GM21447 (cell line): Measurements from ENCODE around the gene CLTA.

Experiments
- ATAC-seq: cut with Tn5 transposase; IDR thresholded peaks from one replicate; pipeline ENCODE4 v1.9.1; 2021; ENCODE audit not compliant: unreplicated experiment

CLTA gene

GRCh38 chr9:36190388-36191289, at the start of gene CLTA:
CLTA (plus strand) TSS chr9:36190921; CDS start chr9:36191057, 136 bp downstream.
- peak; percentile 97 for ATAC-seq

- no peak for ATAC-seq
These were observed 49.4 kb upstream of the CLTA start for GRCh38 chr9:36141288-36141687.

- no peak for ATAC-seq
These were observed 49.0 kb upstream of the CLTA start for GRCh38 chr9:36141761-36142160.

DNA sequence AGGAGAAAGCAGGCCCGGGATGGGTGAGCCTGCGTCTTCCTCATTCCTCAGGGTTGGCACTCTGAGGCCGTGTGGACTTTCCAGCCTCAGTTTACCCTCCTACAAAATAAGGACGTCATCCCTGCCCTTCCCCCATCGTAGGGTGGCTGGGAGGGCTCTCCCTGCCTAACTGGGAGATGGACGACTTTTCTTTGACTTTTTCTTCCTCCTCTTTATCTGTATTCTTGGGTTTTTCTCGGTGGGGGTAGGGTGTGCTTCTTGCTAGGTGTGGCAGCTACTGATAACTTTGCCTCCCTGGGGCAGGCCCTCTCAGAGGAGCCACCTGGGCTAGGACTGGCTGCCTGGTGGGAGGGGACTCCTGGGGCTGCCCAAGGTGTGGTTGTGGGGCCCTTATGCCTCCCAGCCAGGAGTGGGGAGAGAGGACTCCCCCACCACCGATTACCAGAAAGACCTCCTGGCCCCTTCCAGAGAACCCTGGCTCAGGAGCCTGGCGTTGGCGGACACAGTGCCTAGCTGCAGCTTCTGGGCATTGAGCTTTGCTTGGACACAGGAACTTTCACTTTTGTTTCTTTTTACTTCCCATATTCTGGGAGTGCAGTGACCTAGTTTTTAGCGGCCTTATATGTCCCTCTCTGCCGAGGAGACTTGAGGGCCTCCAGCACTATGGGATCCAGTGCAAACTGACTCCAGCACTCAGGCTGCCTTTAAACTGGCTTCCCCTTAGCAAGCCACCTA, 48.0 kb upstream of the CLTA start:
- no peak for ATAC-seq

DNA sequence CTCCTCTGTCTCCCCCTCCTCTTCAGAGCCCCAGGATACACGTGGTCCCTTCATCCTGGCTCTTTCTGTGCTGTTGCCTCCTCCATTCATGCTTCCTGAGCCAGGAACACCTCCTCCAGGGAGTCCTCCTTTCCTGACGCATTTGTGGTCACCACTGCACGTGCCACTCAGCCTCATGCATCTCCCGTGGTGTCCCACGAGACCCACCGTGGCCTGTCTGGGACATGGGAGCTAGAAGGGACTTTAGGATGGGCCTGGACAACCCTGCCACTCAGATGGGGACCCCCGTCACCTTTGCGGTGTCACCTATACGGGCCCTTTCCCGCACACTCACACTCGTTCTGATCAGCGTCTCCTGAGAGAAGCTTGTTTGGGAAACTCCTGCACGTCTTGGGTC, 47.5 kb upstream of the CLTA start:
- ATAC-seq = no peak

DNA sequence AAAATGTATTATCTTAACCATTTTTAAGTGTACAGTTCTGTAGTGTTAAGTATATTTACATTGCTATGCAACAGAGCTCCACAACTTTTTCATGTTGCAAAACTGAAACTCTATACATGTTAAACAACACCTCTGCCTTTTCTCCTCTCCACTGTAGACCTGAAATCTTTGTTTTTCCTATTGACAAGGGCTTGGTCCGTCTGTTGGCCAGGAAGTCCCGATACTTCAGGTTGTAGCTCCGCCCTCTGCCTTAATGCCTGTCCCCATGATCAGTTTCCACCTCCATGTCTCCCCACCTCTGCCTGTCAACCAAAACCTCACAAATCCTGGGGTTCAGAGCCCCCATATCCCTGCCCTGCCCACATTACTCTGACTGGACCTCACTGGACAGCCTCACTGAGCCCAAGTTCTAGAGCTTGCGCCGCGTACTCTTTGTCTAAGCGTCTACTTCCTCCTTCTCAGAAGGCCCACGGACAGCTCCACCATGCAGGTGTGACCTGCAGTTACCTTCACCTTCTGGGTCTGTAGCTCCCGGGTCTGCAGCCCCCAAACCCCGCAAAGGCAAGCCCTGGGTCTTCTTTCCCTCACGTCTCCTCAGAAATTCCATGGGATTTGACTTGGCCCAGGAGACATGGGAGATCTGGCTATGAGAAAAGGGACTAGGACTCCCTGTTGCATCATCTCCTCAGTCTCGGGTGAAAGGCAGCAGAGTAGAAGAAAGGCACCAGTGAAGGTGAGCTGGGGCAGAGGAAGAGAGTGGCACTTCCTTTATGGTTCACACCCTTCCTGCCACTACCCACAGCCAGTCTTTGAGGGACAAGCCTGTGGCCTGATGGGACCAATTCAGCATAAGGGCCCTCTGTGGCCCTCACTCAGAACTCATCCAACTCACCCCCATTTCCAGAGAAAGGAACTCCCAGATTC, 46.1 kb upstream of the CLTA start:
- ATAC-seq = no peak

DNA sequence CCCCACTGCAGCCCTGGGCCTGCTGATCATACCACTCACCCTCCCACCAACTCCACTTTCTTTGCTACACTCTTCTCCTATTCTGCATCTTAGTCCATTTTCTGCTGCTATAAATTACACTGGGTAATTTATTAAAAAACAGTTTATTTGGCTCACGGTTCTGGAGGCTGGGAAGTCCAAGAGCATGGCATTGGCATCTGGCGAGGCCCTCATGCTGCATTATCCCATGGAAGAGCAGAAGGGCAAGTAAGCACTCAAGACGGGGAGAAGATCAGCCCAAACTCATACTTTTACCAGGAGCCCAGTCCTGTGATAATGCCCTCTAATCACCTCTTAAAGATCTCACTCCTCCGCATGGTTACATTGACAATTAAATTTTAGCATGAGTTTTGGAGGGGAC, 44.8 kb upstream of the CLTA start:
- ATAC-seq = no peak

DNA sequence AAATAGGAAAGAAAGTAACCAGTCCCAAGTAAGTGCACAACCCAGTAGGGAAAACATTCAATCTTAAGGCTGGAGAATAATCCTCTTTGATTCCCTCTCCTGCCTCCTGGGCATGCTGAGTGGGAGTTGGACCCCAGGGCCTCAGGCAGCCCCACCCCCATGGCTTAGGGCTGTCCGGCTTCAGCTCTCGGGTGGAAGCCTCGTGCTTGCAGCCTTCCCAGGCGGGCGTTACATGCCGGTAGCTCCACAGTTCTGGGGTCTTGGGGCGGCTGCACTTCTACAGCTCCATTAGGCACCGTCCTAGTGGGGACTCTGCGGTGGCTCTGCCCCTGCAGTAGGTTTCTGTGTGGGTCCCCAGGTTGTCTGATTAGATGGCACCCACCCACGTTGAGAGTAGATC, 44.1 kb upstream of the CLTA start:
- no peak for ATAC-seq

DNA sequence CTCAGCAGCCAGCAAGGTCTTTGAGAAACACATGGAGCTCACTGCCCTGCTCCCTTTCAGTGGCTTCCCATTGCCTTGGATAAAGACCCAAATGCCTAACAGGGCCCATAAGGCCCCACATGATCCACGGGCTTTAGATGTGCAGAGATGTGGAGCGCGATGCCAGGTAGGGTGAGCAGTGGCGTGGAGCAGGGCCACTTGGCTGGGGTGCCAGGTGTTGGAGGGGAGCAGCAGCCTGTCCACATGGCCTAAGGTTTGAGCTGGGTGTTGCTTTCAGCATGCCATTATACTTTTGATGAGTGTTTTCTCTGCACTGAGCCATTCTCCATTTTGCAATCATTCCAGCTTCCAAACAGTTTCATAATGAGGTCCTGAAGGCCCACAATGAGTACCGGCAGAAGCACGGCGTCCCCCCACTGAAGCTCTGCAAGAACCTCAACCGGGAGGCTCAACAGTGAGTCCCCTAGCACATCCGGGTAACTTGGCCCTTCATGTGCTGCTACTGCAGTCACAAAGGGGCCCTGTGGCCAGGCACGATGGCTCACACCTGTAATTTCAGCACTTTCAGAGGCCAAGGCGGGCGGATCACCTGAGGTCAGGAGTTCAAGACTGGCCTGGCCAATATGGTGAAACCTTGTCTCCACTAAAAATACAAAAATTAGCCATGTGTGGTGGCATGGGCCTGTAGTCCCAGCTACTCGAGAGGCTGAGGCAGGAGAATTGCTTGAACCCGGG, 43.1 kb upstream of the CLTA start:
- ATAC-seq = no peak

- ATAC-seq = peak; percentile 40
These were observed 42.2 kb upstream of the CLTA start for GRCh38 chr9:36148311-36149051.

GRCh38 chr9:36149197-36149596, 41.5 kb upstream of the CLTA start:
- no peak for ATAC-seq

DNA sequence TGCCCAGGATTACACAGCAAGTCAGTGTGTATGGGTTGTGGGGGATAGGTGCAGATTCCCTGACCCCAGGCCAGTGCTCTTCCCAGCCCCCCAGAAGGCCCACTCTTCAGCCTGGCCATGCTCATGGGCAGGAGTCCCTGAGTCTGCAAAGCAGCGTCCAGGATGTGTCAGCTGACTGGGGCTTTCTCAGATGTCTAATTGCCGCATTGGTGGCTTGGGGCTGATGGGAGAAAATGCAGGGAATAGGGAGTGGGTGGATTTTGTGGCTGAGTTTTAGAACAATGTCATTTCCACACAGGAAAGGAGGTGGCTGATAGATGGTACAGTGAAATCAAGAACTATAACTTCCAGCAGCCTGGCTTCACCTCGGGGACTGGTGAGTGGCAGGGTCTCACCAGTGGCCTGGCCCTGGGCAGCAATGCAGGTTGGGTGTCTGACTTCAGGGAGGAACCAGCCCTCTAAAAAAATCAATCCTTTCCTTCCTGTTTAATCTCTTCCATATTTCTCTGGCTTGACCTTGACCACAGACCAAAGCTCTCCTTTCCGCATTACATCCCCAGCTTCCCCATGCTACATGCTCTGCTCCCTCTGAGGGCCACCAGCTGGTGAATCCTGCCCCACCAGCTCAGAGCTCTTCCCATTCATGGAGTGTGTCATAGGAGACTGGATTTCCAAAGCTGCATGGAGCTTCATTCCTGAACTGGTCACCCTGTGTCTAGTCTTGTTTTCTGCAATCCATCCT, 40.0 kb upstream of the CLTA start:
- no peak for ATAC-seq

GRCh38 chr9:36151316-36152210, 39.2 kb upstream of the CLTA start:
- peak; percentile 81 for ATAC-seq

- no peak for ATAC-seq
These were observed 37.8 kb upstream of the CLTA start for GRCh38 chr9:36152741-36153438.

- ATAC-seq = no peak
These were observed 37.0 kb upstream of the CLTA start for GRCh38 chr9:36153746-36154145.

DNA sequence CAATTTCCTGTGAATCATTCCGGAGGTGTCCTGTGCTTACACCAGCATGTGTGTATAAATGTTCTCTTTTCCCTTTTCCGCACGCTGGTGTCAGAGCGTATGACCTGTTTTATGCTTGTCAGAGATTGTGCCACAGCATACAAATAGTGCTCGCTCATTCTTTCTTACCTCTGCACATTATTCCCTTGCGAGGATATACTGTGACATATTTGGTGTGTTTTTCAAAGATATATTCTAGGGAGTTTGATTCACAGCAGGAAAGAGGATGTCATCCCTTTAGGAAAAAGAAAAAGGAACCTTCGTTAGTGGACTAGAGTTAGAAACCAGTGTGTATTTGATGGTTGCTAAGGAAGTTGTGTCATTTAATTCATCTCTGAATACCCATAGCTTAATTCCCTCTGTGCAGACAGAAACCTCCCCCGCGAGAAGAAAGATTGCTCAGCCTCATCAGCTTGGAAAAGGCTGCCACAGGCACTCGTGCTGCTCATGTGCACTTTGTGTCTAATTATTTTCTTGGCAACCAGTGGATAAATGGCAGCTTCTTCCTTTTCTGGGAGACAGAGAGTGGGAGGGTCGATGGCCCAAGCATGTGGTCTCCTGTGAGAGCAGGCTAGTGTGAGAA, 36.3 kb upstream of the CLTA start:
- no peak for ATAC-seq

DNA sequence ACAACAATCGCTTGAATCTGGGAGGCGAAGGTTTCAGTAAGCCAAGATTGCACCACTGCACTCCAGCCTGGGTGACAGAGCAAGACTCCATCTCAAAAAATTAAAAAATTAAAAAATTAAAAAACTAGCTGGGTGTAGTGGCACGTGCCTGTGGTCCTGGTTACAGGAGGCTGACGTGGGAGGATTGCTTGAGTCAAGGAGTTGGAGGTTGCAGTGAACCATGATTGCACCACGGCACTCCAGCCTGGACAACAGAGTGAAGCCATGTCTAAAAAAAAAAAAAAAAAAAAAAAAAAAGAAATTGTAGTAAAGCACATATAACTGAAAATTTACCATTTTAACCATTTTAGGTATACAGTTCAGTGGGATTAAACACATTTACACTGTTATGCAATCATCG, 34.6 kb upstream of the CLTA start:
- ATAC-seq = no peak
